HG03558 (cell line): ENCODE results near the gene ZNF738.

ENCODE experiments used
- ATAC-seq: cut with Tn5 transposase; IDR thresholded peaks from one replicate; pipeline ENCODE4 v1.9.1; 2021; ENCODE audit warnings: moderate number of reproducible peaks; ENCODE audit not compliant: unreplicated experiment; ENCODE audit errors: extremely low read depth

The ZNF738 gene

GRCh38 chr19:21410166-21410565 lies 51.4 kb downstream of the ZNF738 start:
- no peak for ATAC-seq

GRCh38 chr19:21422244-21422643 lies 63.4 kb downstream of the ZNF738 start:
- ATAC-seq, result no peak

GRCh38 chr19:21423057-21424041 lies 64.5 kb downstream of the ZNF738 start:
- no peak for ATAC-seq
